ENCODE measurements around the gene SYT12. TPM values are rescaled to one million over a fixed set of nuclear protein-coding genes. Genes with fewer than 3 reads are reported as not detected.

SYT12 gene
- total RNA-seq, 1 donor from 2014 or later: 0.34 TPM

GRCh38 chr11:67082071-67082791 is 59.3 kb downstream of the SYT12 start:
- no peak for FAIRE-seq

GRCh38 chr11:67083786-67084366 is 60.9 kb downstream of the SYT12 start:
- Histone ChIP-seq H3K9ac (ENCODE audit: low read length) (no peak overlapping the region), H3K9me3 (ENCODE audit: insufficient read depth, low read depth, low read length) (no peaks in the 10 kb centered on the region), H3K27ac (ENCODE audit: low read depth, low read length) (no peak overlapping the region), H4K20me1 (ENCODE audit: insufficient read depth, low read length) (no peaks in the 10 kb centered on the region), H3K4me2 (ENCODE audit: low read length) (no peak overlapping the region), H3K27me3 (ENCODE audit: insufficient read depth, low read length) (no peaks in the 10 kb centered on the region), H3K4me3 (ENCODE audit: insufficient read depth, low read depth, low read length) (no peak overlapping the region), H3K36me3 (ENCODE audit: insufficient read depth, low read length) (no peaks in the 10 kb centered on the region), H3K79me2 (ENCODE audit: insufficient read depth, low read length) (no peaks in the 10 kb centered on the region), H3K4me1 (ENCODE audit: insufficient read depth, low read length) (no peaks in the 10 kb centered on the region), H2AFZ (ENCODE audit: low read depth, low read length) (no peak overlapping the region)
- H3K27me3 Mint-ChIP-seq (ENCODE audit: low read depth, unreplicated experiment): peaks cover 2% of the 10 kb centered on the region
- H3K27ac Mint-ChIP-seq (ENCODE audit: unreplicated experiment): no peak overlapping the region
- DNase-seq (ENCODE audit: low read depth): no peak
- H3K4me1 Mint-ChIP-seq (ENCODE audit: low read depth, unreplicated experiment): peaks cover 5% of the 10 kb centered on the region
- H3K9me3 Mint-ChIP-seq (ENCODE audit: unreplicated experiment): no peaks in the 10 kb centered on the region
- no peak for FAIRE-seq
- H3K4me3 Mint-ChIP-seq (ENCODE audit: unreplicated experiment): no peak overlapping the region
- no peak for TF ChIP-seq EZH2 (IDR thresholded peaks at IDR 0.05; ENCODE audit: insufficient read depth, low read length)
- no peak for TF ChIP-seq CTCF (IDR thresholded peaks at IDR 0.05; ENCODE audit: insufficient read depth, low read depth, low read length)
- no peaks in the 10 kb centered on the region for H3K36me3 Mint-ChIP-seq (ENCODE audit: low read depth, unreplicated experiment)

More at GRCh38 chr11:67082071-67082791, 59.3 kb downstream of the SYT12 start:
- Histone ChIP-seq H3K27ac (ENCODE audit: low read depth, low read length) (no peak overlapping the region), H3K4me1 (ENCODE audit: insufficient read depth, low read length) (peaks cover 4% of the 10 kb centered on the region), H3K4me3 (ENCODE audit: insufficient read depth, low read depth, low read length) (no peak overlapping the region), H4K20me1 (ENCODE audit: insufficient read depth, low read length) (no peaks in the 10 kb centered on the region), H3K27me3 (ENCODE audit: insufficient read depth, low read length) (no peaks in the 10 kb centered on the region), H3K79me2 (ENCODE audit: insufficient read depth, low read length) (no peaks in the 10 kb centered on the region), H3K4me2 (ENCODE audit: low read length) (peak overlapping the region; percentile 26), H3K9me3 (ENCODE audit: insufficient read depth, low read depth, low read length) (no peaks in the 10 kb centered on the region), H3K9ac (ENCODE audit: low read length) (no peak overlapping the region), H3K36me3 (ENCODE audit: insufficient read depth, low read length) (no peaks in the 10 kb centered on the region), H2AFZ (ENCODE audit: low read depth, low read length) (no peak overlapping the region)
- DNase-seq (ENCODE audit: low read depth): no peak
- Mint-ChIP-seq H3K27ac (ENCODE audit: unreplicated experiment) (no peak overlapping the region), H3K9me3 (ENCODE audit: unreplicated experiment) (no peaks in the 10 kb centered on the region), H3K27me3 (ENCODE audit: low read depth, unreplicated experiment) (peaks cover 2% of the 10 kb centered on the region), H3K36me3 (ENCODE audit: low read depth, unreplicated experiment) (no peaks in the 10 kb centered on the region), H3K4me1 (ENCODE audit: low read depth, unreplicated experiment) (peaks cover 5% of the 10 kb centered on the region), H3K4me3 (ENCODE audit: unreplicated experiment) (no peak overlapping the region)
- TF ChIP-seq EZH2 (IDR thresholded peaks at IDR 0.05; ENCODE audit: insufficient read depth, low read length) (no peak), CTCF (IDR thresholded peaks at IDR 0.05; ENCODE audit: insufficient read depth, low read depth, low read length) (no peak)

- FAIRE-seq: no peak
- no peak overlapping the region for H3K4me3 Mint-ChIP-seq (ENCODE audit: unreplicated experiment)
Measured at GRCh38 chr11:67085617-67086016, 62.7 kb downstream of the SYT12 start.

More at GRCh38 chr11:67085617-67086016, 62.7 kb downstream of the SYT12 start:
- TF ChIP-seq EZH2 (IDR thresholded peaks at IDR 0.05; ENCODE audit: insufficient read depth, low read length) (no peak), CTCF (IDR thresholded peaks at IDR 0.05; ENCODE audit: insufficient read depth, low read depth, low read length) (no peak)
- no peak for DNase-seq (ENCODE audit: low read depth)
- peaks cover 2% of the 10 kb centered on the region for H3K4me1 Mint-ChIP-seq (ENCODE audit: low read depth, unreplicated experiment)
- H3K4me2 ChIP-seq (ENCODE audit: low read length): no peak overlapping the region
- H3K9me3 ChIP-seq (ENCODE audit: insufficient read depth, low read depth, low read length): no peaks in the 10 kb centered on the region
- H3K27me3 ChIP-seq (ENCODE audit: insufficient read depth, low read length): no peaks in the 10 kb centered on the region
- H3K9me3 Mint-ChIP-seq (ENCODE audit: unreplicated experiment): no peaks in the 10 kb centered on the region
- no peak overlapping the region for H3K27ac Mint-ChIP-seq (ENCODE audit: unreplicated experiment)
- H3K27me3 Mint-ChIP-seq (ENCODE audit: low read depth, unreplicated experiment): peaks cover 2% of the 10 kb centered on the region
- no peaks in the 10 kb centered on the region for H3K79me2 ChIP-seq (ENCODE audit: insufficient read depth, low read length)
- H3K9ac ChIP-seq (ENCODE audit: low read length): no peak overlapping the region
- H3K36me3 ChIP-seq (ENCODE audit: insufficient read depth, low read length): no peaks in the 10 kb centered on the region
- H3K4me3 ChIP-seq (ENCODE audit: insufficient read depth, low read depth, low read length): no peak overlapping the region
- no peak overlapping the region for H3K27ac ChIP-seq (ENCODE audit: low read depth, low read length)
- no peaks in the 10 kb centered on the region for H3K4me1 ChIP-seq (ENCODE audit: insufficient read depth, low read length)
- H3K36me3 Mint-ChIP-seq (ENCODE audit: low read depth, unreplicated experiment): no peaks in the 10 kb centered on the region
- no peak overlapping the region for H2AFZ ChIP-seq (ENCODE audit: low read depth, low read length)
- H4K20me1 ChIP-seq (ENCODE audit: insufficient read depth, low read length): no peaks in the 10 kb centered on the region

Data from astrocyte (in vitro differentiated cells and primary cell).